Upper lobe of left lung (tissue), 6 donors: ENCODE results near the gene TBX21. TPM values are rescaled to one million over a fixed set of nuclear protein-coding genes. Genes with fewer than 3 reads are reported as not detected.

Experiments used
- ATAC-seq, 2 donors: fragments of 200-7000 bp; cut with Tn5 transposase; one replicate each; pipeline ENCODE4 v1.9.1; 2022; ENCODE audit warnings: mild to moderate bottlenecking in 2 of 2, moderate library complexity in 2 of 2; ENCODE audit not compliant: low FRiP score in 2 of 2
- DNase-seq, 2 donors: peaks; one replicate each; pipeline ENCODE4 v3.0.0-alpha.2; 2019 to 2020
- H3K27ac ChIP-seq, 4 donors: fragments of 200-600 bp; sonication (generic); one replicate each; pipeline ENCODE4 v1.5.1; 2016 to 2019
- H3K27me3 ChIP-seq, 4 donors: fragments of 200-600 bp; sonication (generic); one replicate each; pipeline ENCODE4 v1.5.1; 2017 to 2019
- H3K36me3 ChIP-seq, 4 donors: fragments of 200-600 bp; sonication (generic); one replicate each; pipeline ENCODE4 v1.5.1; 2016 to 2019
- H3K4me1 ChIP-seq, 4 donors: fragments of 200-600 bp; sonication (generic); one replicate each; pipeline ENCODE4 v1.5.1; 2018 to 2019
- H3K4me3 ChIP-seq, 4 donors: fragments of 200-600 bp; sonication (generic); one replicate each; pipeline ENCODE4 v1.5.1; 2017 to 2019; ENCODE audit warnings: mild to moderate bottlenecking in 2 of 4, moderate library complexity in 1 of 4
- H3K9me3 ChIP-seq, 4 donors: fragments of 200-600 bp; sonication (generic); one replicate each; pipeline ENCODE4 v1.5.1; 2018 to 2019
- EP300 ChIP-seq, 4 donors: sonication (generic); formaldehyde crosslinking; IDR thresholded peaks; one replicate each; pipeline ENCODE4 v1.5.1; 2017; ENCODE audit warnings: antibody characterized with exemption in 4 of 4, control low read depth in 2 of 4
- POLR2A ChIP-seq, 4 donors: fragments of 450-650 bp; IDR thresholded peaks; one replicate each; pipeline ENCODE4 v1.5.1; 2016 to 2017; ENCODE audit warnings: antibody characterized with exemption in 4 of 4, mild to moderate bottlenecking in 2 of 4
- POLR2AphosphoS5 ChIP-seq, 2 donors: sonication (generic); formaldehyde crosslinking; IDR thresholded peaks; one replicate each; pipeline ENCODE4 v1.5.1; 2017; ENCODE audit warnings: antibody characterized with exemption in 2 of 2
- WGBS, 2 donors: methylation state at CpG; one replicate each; pipeline ENCODE4 v1.1.5; 2017 to 2018; 5-methylcytosine and 5-hydroxymethylcytosine counted together
- total RNA-seq, 6 donors: library from RNA; depleted of rRNA in 4 of 6; stranded (reverse); fragments of >200 nt in 4 of 6; gene quantifications; one replicate each; pipeline versions ENCODE4 v1.1.0 to v1.2.1, GENCODE V29; 2016 to 2021
- TF ChIP-seq, protein P1 (sequence below), 6 experiments: fragments of 450-650 bp in 4 of 6; fragments of 200-600 bp in 2 of 6; sonication (generic) in 2 of 6; IDR thresholded peaks; one replicate each; pipeline ENCODE4 v1.5.1; 2016 to 2019; ENCODE audit warnings: antibody characterized with exemption in 6 of 6
- donor health status: DM: no; HTN: no; CAD: no; lungs with moderate emphysema.
- donor health status: DM: no; HTN: yes; CAD: no; lungs with severe emphysema.

The TBX21 gene
- total RNA-seq, 6 donors from 2014 or later = 2.0 to 5.2 (median 3.4) TPM

GRCh38 chr17:47690121-47690520 is 42.9 kb upstream of the TBX21 start:
- 66 to 82% methylated on average over 3 of the region's 3 CpGs for WGBS, 2 donors
- H3K27me3 ChIP-seq = no peaks in the 10 kb centered on the region
- no peak overlapping the region for H3K4me3 ChIP-seq
- DNase-seq = no peak
- peaks cover 14 to 27% (median 20%) of the 10 kb centered on the region in 4 donors for H3K4me1 ChIP-seq
- H3K9me3 ChIP-seq = no peaks in the 10 kb centered on the region
- no peak overlapping the region for H3K27ac ChIP-seq
- H3K36me3 ChIP-seq = peaks cover 0 to 8% (median under 1%) of the 10 kb centered on the region in 4 donors
- TF ChIP-seq EP300 (IDR thresholded peaks at IDR 0.05) (no peak), POLR2A (IDR thresholded peaks at IDR 0.05) (no peak), POLR2AphosphoS5 (IDR thresholded peaks at IDR 0.05) (no peak)
- TF ChIP-seq, protein P1, sequence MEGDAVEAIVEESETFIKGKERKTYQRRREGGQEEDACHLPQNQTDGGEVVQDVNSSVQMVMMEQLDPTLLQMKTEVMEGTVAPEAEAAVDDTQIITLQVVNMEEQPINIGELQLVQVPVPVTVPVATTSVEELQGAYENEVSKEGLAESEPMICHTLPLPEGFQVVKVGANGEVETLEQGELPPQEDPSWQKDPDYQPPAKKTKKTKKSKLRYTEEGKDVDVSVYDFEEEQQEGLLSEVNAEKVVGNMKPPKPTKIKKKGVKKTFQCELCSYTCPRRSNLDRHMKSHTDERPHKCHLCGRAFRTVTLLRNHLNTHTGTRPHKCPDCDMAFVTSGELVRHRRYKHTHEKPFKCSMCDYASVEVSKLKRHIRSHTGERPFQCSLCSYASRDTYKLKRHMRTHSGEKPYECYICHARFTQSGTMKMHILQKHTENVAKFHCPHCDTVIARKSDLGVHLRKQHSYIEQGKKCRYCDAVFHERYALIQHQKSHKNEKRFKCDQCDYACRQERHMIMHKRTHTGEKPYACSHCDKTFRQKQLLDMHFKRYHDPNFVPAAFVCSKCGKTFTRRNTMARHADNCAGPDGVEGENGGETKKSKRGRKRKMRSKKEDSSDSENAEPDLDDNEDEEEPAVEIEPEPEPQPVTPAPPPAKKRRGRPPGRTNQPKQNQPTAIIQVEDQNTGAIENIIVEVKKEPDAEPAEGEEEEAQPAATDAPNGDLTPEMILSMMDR (IDR thresholded peaks at IDR 0.05) = no peak
- ATAC-seq = no peak

GRCh38 chr17:47692137-47692894 is 40.7 kb upstream of the TBX21 start:
- no peaks in the 10 kb centered on the region for H3K27me3 ChIP-seq
- DNase-seq (no peak), ATAC-seq (no peak)
- H3K4me1 ChIP-seq = peaks cover 20 to 45% (median 27%) of the 10 kb centered on the region in 4 donors
- peak overlapping the region in 1 of 4 donors; percentile 12 for H3K27ac ChIP-seq
- peaks cover 0 to 4% (median 0%) of the 10 kb centered on the region in 4 donors for H3K36me3 ChIP-seq
- TF ChIP-seq EP300 (IDR thresholded peaks at IDR 0.05) (no peak), POLR2AphosphoS5 (IDR thresholded peaks at IDR 0.05) (no peak), POLR2A (IDR thresholded peaks at IDR 0.05) (no peak)
- TF ChIP-seq, protein P1 (IDR thresholded peaks at IDR 0.05) = no peak
- WGBS, 2 donors = 45 to 61% methylated on average over 2 of the region's 2 CpGs
- no peaks in the 10 kb centered on the region for H3K9me3 ChIP-seq
- no peak overlapping the region for H3K4me3 ChIP-seq

DNA sequence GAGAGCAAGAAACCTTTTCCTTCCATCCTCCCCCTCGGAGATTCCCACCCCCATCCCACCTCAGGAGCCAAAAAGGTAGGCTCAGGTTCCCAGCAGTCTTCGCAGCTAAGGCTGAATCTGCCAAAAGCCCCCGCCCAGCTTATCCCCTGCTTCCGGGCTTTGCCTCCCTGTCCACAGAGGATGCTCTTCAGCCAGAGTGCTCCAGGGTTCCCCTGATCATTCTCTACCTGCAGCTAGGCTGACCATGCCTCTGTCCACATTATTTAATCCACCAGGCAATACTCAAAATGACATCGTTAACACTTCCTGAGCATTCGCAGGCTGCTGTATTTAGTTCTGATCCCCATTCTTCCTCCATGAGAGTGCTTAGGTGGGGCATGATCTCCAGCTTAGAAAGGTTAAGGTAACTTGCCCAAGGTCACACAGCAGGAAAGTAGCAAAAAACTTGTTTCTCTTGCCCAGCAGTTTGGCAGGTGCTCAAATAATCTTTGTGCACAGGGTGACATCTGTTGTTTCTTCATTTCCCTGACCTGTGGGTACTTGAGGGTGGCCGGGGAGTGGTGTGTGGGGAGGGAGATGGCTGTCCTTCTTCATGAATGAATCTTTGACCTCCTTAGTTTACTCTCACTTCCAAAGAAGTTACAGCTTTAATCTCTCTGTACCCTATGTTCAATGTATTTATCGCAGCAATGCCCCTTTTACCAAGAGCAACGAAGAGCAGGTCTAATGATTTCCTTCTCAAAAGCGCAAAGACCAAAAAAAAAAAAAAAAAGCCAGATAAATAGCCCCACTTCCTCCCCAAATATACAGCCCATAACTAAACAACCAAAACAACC is 39.9 kb upstream of the TBX21 start:
- no peak for TF ChIP-seq POLR2A (IDR thresholded peaks at IDR 0.05)
- no peak for TF ChIP-seq EP300 (IDR thresholded peaks at IDR 0.05)
- TF ChIP-seq, protein P1 (IDR thresholded peaks at IDR 0.05) = no peak
- TF ChIP-seq POLR2AphosphoS5 (IDR thresholded peaks at IDR 0.05) = no peak
- Histone ChIP-seq H3K36me3 (peaks cover 0 to 5% (median 0%) of the 10 kb centered on the region in 4 donors), H3K9me3 (no peaks in the 10 kb centered on the region), H3K4me1 (peaks cover 20 to 46% (median 27%) of the 10 kb centered on the region in 4 donors), H3K4me3 (peak overlapping the region; percentile 52 to 99 (median 94)), H3K27ac (peak overlapping the region; percentile 81 to 95 (median 93)), H3K27me3 (no peaks in the 10 kb centered on the region)
- DNase-seq (no peak), ATAC-seq (no peak)
- 13 to 18% methylated on average over 9 to 10 of the region's 10 CpGs for WGBS, 2 donors

- H3K4me3 ChIP-seq = peak within 1 kb of the TSS; percentile 52 to 99 (median 94)
- H3K36me3 ChIP-seq = peaks cover 0 to 7% (median under 1%) of the 10 kb centered on the region in 4 donors
- no peaks in the 10 kb centered on the region for H3K27me3 ChIP-seq
- H3K4me1 ChIP-seq = peaks cover 23 to 46% (median 28%) of the 10 kb centered on the region in 4 donors
- H3K27ac ChIP-seq = peak within 1 kb of the TSS; percentile 81 to 95 (median 93)
- H3K9me3 ChIP-seq = no peaks in the 10 kb centered on the region
- WGBS, 2 donors = 0% methylated on average over 24 to 32 of the region's 87 CpGs
- DNase-seq (peak; percentile 43 to 90), ATAC-seq (peak in 1 of 2 donors; percentile 69)
- TF ChIP-seq POLR2AphosphoS5 (IDR thresholded peaks at IDR 0.05) = no peak
These were observed 39.1 kb upstream of the TBX21 start, which contains the start of gene TBKBP1 for GRCh38 chr17:47693731-47694580. TBKBP1 (plus strand) TSS chr17:47694161; CDS start chr17:47696113, 1,952 bp downstream.
